ENCODE data around the gene SUV39H2.
"Not testable (repeated sequence)": the region's sequence is repeated elsewhere in the genome, so short reads cannot be mapped to it uniquely, and the experiment has no call there.

The SUV39H2 gene

GRCh38 chr10:14938971-14939370 is 60.3 kb downstream of the SUV39H2 start:
- peaks cover 27% of the 10 kb centered on the region for H3K36me3 Mint-ChIP-seq (ENCODE audit: low read depth)
- H3K4me3 Mint-ChIP-seq, H3K27me3 Mint-ChIP-seq, H3K27ac Mint-ChIP-seq, H3K9me3 Mint-ChIP-seq: not testable (repeated sequence)
- peaks cover 12% of the 10 kb centered on the region for H3K4me1 Mint-ChIP-seq
- DNase-seq (peak; percentile 44), ATAC-seq (peak; percentile 88)

- H3K4me3 Mint-ChIP-seq, ATAC-seq, H3K27ac Mint-ChIP-seq, DNase-seq, H3K27me3 Mint-ChIP-seq, H3K9me3 Mint-ChIP-seq: not testable (repeated sequence)
- H3K36me3 Mint-ChIP-seq (ENCODE audit: low read depth), result peaks cover 27% of the 10 kb centered on the region
- H3K4me1 Mint-ChIP-seq, result peaks cover 12% of the 10 kb centered on the region
Measured at GRCh38 chr10:14942147-14942949, 63.7 kb downstream of the SUV39H2 start.

GRCh38 chr10:14942950-14943338 is 64.3 kb downstream of the SUV39H2 start:
- not testable (repeated sequence) for ATAC-seq, H3K4me3 Mint-ChIP-seq, H3K27me3 Mint-ChIP-seq, H3K27ac Mint-ChIP-seq, DNase-seq, H3K9me3 Mint-ChIP-seq
- Mint-ChIP-seq H3K4me1 (peaks cover 12% of the 10 kb centered on the region), H3K36me3 (ENCODE audit: low read depth) (peaks cover 27% of the 10 kb centered on the region)

GRCh38 chr10:14945108-14945507 is 66.4 kb downstream of the SUV39H2 start:
- Mint-ChIP-seq H3K27me3 (no peaks in the 10 kb centered on the region), H3K4me3 (no peak overlapping the region), H3K27ac (no peak overlapping the region), H3K36me3 (ENCODE audit: low read depth) (peaks cover 30% of the 10 kb centered on the region), H3K4me1 (peaks cover 7% of the 10 kb centered on the region), H3K9me3 (no peaks in the 10 kb centered on the region)
- ATAC-seq, result no peak
- DNase-seq, result no peak

GRCh38 chr10:14947268-14947667 is 68.6 kb downstream of the SUV39H2 start:
- Mint-ChIP-seq H3K4me3 (no peak overlapping the region), H3K9me3 (no peaks in the 10 kb centered on the region), H3K36me3 (ENCODE audit: low read depth) (peaks cover 33% of the 10 kb centered on the region), H3K4me1 (peaks cover 22% of the 10 kb centered on the region), H3K27me3 (no peaks in the 10 kb centered on the region), H3K27ac (no peak overlapping the region)
- no peak for DNase-seq
- no peak for ATAC-seq

- Mint-ChIP-seq H3K36me3 (ENCODE audit: low read depth) (peaks cover 29% of the 10 kb centered on the region), H3K4me3 (no peak overlapping the region), H3K9me3 (no peaks in the 10 kb centered on the region), H3K27me3 (no peaks in the 10 kb centered on the region), H3K27ac (no peak overlapping the region), H3K4me1 (peaks cover 33% of the 10 kb centered on the region)
- ATAC-seq, result no peak
- DNase-seq, result no peak
Measured at GRCh38 chr10:14949291-14949690, 70.6 kb downstream of the SUV39H2 start.

- peak overlapping the region; percentile 87 for H3K4me3 Mint-ChIP-seq
- DNase-seq (no peak), ATAC-seq (no peak)
- peaks cover 13% of the 10 kb centered on the region for H3K36me3 Mint-ChIP-seq (ENCODE audit: low read depth)
- peak overlapping the region; percentile 96 for H3K27ac Mint-ChIP-seq
- H3K27me3 Mint-ChIP-seq, result no peaks in the 10 kb centered on the region
- H3K9me3 Mint-ChIP-seq, result no peaks in the 10 kb centered on the region
- peaks cover 50% of the 10 kb centered on the region for H3K4me1 Mint-ChIP-seq
Measured at GRCh38 chr10:14952851-14953423, 74.3 kb downstream of the SUV39H2 start.

- Mint-ChIP-seq H3K4me3 (peak overlapping the region; percentile 87), H3K9me3 (no peaks in the 10 kb centered on the region), H3K27me3 (no peaks in the 10 kb centered on the region), H3K36me3 (ENCODE audit: low read depth) (peaks cover 8% of the 10 kb centered on the region), H3K4me1 (peaks cover 51% of the 10 kb centered on the region), H3K27ac (peak overlapping the region; percentile 96)
- ATAC-seq (peak; percentile 39), DNase-seq (no peak)
Measured at GRCh38 chr10:14953424-14954000, 74.8 kb downstream of the SUV39H2 start.

Data from activated naive CD8-positive, alpha-beta T cell treated with anti-CD3 and anti-CD28 coated beads, Interleukin-2, amount 50 U/mL, for 24 hours (primary cell).